ENCODE measurements around the gene RAB11FIP4.
A peak's percentile ranks its signal among the peaks of the same experiment; 100 is the strongest.

RAB11FIP4 gene

GRCh38 chr17:31572341-31572740 lies 180.9 kb downstream of the RAB11FIP4 start:
- no peak for DNase-seq

DNA sequence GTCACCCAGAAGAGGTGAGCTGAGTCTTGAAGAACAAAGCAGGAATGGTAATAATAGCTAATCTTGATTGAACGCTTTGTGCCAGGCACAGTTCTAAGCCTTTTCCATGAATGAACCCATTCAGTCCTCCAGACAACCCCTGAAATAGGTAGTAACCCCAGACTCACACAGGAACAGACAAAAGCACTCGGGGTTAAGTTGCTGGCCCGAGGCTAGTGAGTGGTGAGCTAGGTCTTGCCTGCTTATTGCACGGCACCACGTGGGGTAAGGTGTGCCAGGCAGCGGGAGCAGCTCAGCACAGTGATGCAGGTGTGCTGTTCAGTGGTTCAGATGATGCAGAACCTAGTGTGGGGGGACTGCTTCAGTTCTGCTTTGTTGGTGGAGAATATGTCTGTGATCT lies 181.6 kb downstream of the RAB11FIP4 start:
- no peak for DNase-seq

- DNase-seq, result no peak
Observed at GRCh38 chr17:31573861-31574260, 182.4 kb downstream of the RAB11FIP4 start.

- no peak for DNase-seq
Observed at GRCh38 chr17:31574458-31574857, 183.0 kb downstream of the RAB11FIP4 start.

GRCh38 chr17:31575043-31575442 lies 183.6 kb downstream of the RAB11FIP4 start:
- no peak for DNase-seq

GRCh38 chr17:31579265-31579664 lies 187.8 kb downstream of the RAB11FIP4 start:
- peak; percentile 95 for DNase-seq

- DNase-seq, result no peak
Observed at GRCh38 chr17:31580316-31580705, 188.8 kb downstream of the RAB11FIP4 start.

DNA sequence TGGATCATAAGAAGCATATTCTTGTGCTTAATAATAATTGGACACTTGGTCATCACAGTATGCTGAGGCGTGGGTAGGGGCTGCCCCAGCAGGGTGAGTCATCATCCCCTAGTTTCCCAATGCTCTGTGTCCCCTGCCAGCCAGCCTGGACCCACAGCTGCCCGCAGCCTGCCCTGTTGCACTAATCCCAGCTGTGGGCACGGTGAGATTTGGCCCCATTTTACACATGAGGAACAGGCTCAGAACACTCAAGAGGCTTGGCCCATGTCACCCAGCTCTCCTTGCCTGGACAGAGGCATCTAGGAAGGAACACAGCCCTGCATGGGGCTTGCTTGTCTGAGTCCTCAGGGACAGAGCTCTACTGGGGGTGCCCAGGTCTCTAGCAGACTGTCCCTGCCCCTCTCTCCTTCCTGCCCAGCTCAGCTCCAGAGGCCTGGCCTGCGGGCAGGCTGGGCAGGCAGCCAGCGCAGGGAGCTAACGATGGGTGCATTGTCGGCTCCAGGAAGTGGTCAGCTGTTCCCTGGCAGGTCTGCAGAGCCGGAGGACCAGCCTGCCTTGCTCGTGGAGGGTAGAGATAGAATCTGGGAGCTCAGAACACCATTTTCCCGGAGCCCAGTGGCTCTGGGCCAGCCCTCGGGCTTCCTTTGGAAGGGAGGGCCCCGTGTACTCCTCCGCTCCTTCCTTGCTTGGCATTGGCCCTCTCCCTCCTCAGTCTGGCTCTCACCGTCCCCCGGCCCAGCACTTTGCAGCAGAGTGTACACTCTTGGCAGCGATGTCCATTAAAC lies 189.4 kb downstream of the RAB11FIP4 start:
- peak; percentile 69 for DNase-seq

GRCh38 chr17:31581491-31581890 lies 190.0 kb downstream of the RAB11FIP4 start:
- peak; percentile 17 for DNase-seq

DNA sequence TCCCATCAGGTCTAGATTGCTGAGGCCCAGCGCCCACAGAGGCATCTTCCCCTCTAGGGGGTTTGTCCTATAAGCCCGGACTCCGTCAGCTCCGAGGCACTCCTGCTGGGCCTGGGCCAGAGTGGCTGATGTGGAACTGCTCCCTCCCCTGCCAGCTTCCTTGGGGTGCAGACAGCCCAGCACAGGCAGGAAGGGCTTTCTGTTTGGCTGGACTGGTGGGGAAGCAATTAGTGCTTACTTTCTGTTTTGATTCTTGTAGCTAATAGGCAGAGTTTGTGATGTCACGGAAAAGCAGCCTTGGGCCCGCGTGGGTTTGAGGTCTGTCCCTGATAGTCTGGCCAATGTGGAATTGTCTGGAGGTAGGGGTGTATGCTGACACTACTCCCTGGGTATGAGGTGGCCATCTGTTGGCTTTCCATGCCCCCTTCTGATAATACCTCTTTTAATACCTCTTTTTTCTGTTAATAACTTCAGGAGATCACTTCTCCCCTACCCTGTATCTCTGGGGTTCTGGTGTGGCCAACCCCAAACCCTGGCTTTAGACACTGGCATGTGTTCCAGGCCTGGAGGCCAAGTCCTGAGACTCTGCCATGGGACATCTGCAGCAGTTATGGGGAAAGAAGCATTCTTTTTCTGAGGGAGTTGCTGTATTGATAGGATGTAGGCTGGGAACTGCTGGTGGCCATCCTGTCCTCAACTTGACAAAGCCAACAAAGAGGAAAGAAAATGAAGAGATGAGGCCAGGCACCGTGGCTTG lies 190.9 kb downstream of the RAB11FIP4 start:
- DNase-seq, result no peak

- peak; percentile 46 for DNase-seq
Observed at GRCh38 chr17:31583772-31584356, 192.4 kb downstream of the RAB11FIP4 start.

- no peak for DNase-seq
Observed at GRCh38 chr17:31584438-31585279, 193.2 kb downstream of the RAB11FIP4 start.

DNA sequence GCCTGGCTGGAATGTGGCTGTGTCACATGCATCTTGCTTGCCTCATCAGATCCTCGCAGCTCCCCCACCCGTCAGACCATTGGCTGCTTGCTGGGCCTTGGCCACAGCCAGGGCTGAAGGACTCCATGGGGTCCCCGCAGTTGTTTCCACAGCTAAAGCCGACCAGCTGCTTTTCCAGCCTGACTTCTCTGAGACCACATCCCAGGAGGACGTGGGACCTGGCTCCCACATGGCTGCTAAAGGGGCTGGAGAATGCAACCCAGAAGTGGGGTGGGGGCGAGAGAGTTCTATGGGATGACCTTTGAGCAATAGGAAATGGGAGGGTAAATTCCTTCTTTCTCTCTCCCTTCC lies 193.8 kb downstream of the RAB11FIP4 start:
- no peak for DNase-seq

- no peak for DNase-seq
Observed at GRCh38 chr17:31586946-31587345, 195.5 kb downstream of the RAB11FIP4 start.

DNA sequence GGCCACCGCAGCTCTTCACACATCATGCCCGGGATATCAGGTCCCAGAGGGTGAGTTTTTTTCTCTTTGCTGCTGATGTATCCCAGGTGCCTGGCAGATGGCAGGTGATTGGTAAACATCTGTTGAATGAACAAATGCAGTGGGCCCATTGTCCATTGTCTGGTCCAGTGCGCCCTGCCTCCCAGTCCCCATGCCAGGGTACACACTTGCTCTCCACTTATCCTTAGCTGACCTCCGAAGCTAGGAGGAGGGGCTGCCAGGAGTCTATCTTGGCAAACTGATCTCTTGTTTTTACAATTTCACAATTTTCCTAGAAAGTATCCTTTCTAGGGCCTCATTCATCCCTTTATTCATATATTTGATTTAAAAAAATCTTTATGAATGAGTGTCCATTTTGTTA lies 196.0 kb downstream of the RAB11FIP4 start:
- peak; percentile 20 for DNase-seq

All from NCI-H69 (cell line).